Lower leg skin (tissue), 3 donors: Measurements from ENCODE around the gene CRACR2A.

Source experiments
- CTCF ChIP-seq, 3 donors: fragments of 450-650 bp; IDR thresholded peaks; one replicate each; pipeline ENCODE4 v1.5.1; 2016; ENCODE audit warnings: antibody characterized with exemption in 3 of 3, mild to moderate bottlenecking in 3 of 3, moderate library complexity in 2 of 3
- POLR2A ChIP-seq, 2 donors: fragments of 450-650 bp; IDR thresholded peaks; one replicate each; pipeline ENCODE4 v1.6.1; 2016 to 2017; ENCODE audit warnings: antibody characterized with exemption in 2 of 2, mild to moderate bottlenecking in 1 of 2, moderate library complexity in 1 of 2

GRCh38 chr12:3641428-3642018, 111.4 kb downstream of the CRACR2A start:
- TF ChIP-seq CTCF (IDR thresholded peaks at IDR 0.05) (no peak), POLR2A (IDR thresholded peaks at IDR 0.05) (no peak)
